Type B pancreatic cell (in vitro differentiated cells): ENCODE data around the gene CCDC82. TPM values are rescaled to one million over a fixed set of nuclear protein-coding genes. Genes with fewer than 3 reads are reported as not detected.
A peak's percentile ranks its signal among the peaks of the same experiment; 100 is the strongest.

Experiments
- DNase-seq: peaks from one replicate; pipeline ENCODE4 v3.0.0; 2021; ENCODE audit warnings: mixed read lengths; ENCODE audit not compliant: unreplicated experiment; ENCODE audit errors: extremely low spot score
- H3K27ac Mint-ChIP-seq: 2 replicates; pipeline ENCODE4 v1.8.0; 2021; ENCODE audit warnings: mild to moderate bottlenecking, mixed read lengths
- H3K27me3 Mint-ChIP-seq: 2 replicates; pipeline ENCODE4 v1.8.0; 2021; ENCODE audit warnings: mixed read lengths
- H3K36me3 Mint-ChIP-seq: 2 replicates; pipeline ENCODE4 v1.8.0; 2021; ENCODE audit warnings: mixed read lengths
- H3K4me1 Mint-ChIP-seq: one replicate; pipeline ENCODE4 v1.8.0; 2021; ENCODE audit warnings: mixed read lengths; ENCODE audit not compliant: unreplicated experiment
- H3K4me3 Mint-ChIP-seq: 2 replicates; pipeline ENCODE4 v1.8.0; 2021; ENCODE audit warnings: mild to moderate bottlenecking, mixed read lengths
- H3K9me3 Mint-ChIP-seq: 2 replicates; pipeline ENCODE4 v1.8.0; 2021; ENCODE audit warnings: mixed read lengths
- CTCF ChIP-seq: fragments of 200-600 bp; sonication (generic); conservative IDR thresholded peaks from 2 replicates; pipeline ENCODE4 v1.5.0; 2021; ENCODE audit warnings: antibody characterized with exemption, mild to moderate bottlenecking
- total RNA-seq: library from RNA; stranded (reverse); gene quantifications from 2 replicates; pipeline ENCODE4 v1.2.1, GENCODE V29; 2021; ENCODE audit warnings: low replicate concordance

Gene CCDC82
- total RNA-seq, 1 donor from 2014 or later, result 21.7 TPM

- Mint-ChIP-seq H3K36me3 (peaks cover 31% of the 10 kb centered on the region), H3K27ac (peak overlapping the region; percentile 97), H3K27me3 (no peaks in the 10 kb centered on the region), H3K4me1 (peaks cover 50% of the 10 kb centered on the region), H3K9me3 (peaks cover 2% of the 10 kb centered on the region), H3K4me3 (peak overlapping the region; percentile 29)
- no peak for DNase-seq
- TF ChIP-seq CTCF, result no peak
These were observed 72.8 kb downstream of the CCDC82 start for GRCh38 chr11:96316869-96317268.

GRCh38 chr11:96315476-96315875 lies 74.2 kb downstream of the CCDC82 start:
- Mint-ChIP-seq H3K4me1 (peaks cover 46% of the 10 kb centered on the region), H3K27me3 (no peaks in the 10 kb centered on the region), H3K36me3 (peaks cover 26% of the 10 kb centered on the region), H3K9me3 (no peaks in the 10 kb centered on the region), H3K27ac (peak overlapping the region; percentile 97), H3K4me3 (no peak overlapping the region)
- TF ChIP-seq CTCF, result no peak
- no peak for DNase-seq

GRCh38 chr11:96314326-96315020 lies 75.2 kb downstream of the CCDC82 start:
- TF ChIP-seq CTCF, result no peak
- H3K9me3 Mint-ChIP-seq, result no peaks in the 10 kb centered on the region
- no peak for DNase-seq
- peaks cover 45% of the 10 kb centered on the region for H3K4me1 Mint-ChIP-seq
- H3K27ac Mint-ChIP-seq, result peak overlapping the region; percentile 97
- peak overlapping the region; percentile 63 for H3K4me3 Mint-ChIP-seq
- H3K27me3 Mint-ChIP-seq, result no peaks in the 10 kb centered on the region
- peaks cover 24% of the 10 kb centered on the region for H3K36me3 Mint-ChIP-seq

- Mint-ChIP-seq H3K27ac (peak overlapping the region; percentile 97), H3K9me3 (no peaks in the 10 kb centered on the region), H3K27me3 (no peaks in the 10 kb centered on the region), H3K4me3 (no peak overlapping the region), H3K36me3 (peaks cover 24% of the 10 kb centered on the region), H3K4me1 (peaks cover 54% of the 10 kb centered on the region)
- no peak for TF ChIP-seq CTCF
- no peak for DNase-seq
These were observed 76.5 kb downstream of the CCDC82 start for GRCh38 chr11:96313163-96313562.

GRCh38 chr11:96311120-96311568 lies 78.6 kb downstream of the CCDC82 start:
- no peaks in the 10 kb centered on the region for H3K9me3 Mint-ChIP-seq
- H3K27me3 Mint-ChIP-seq, result no peaks in the 10 kb centered on the region
- peaks cover 14% of the 10 kb centered on the region for H3K36me3 Mint-ChIP-seq
- no peak for TF ChIP-seq CTCF
- DNase-seq, result no peak
- peak overlapping the region; percentile 3 for H3K4me3 Mint-ChIP-seq
- H3K27ac Mint-ChIP-seq, result peak overlapping the region; percentile 51
- H3K4me1 Mint-ChIP-seq, result peaks cover 58% of the 10 kb centered on the region
